ENCODE measurements around the gene LRRC2. TPM values are rescaled to one million over a fixed set of nuclear protein-coding genes. Genes with fewer than 3 reads are reported as not detected.

LRRC2 gene
- total and polyA plus RNA-seq, 9 donors, result 3.9 to 9.3 (median 6.2) TPM

DNA sequence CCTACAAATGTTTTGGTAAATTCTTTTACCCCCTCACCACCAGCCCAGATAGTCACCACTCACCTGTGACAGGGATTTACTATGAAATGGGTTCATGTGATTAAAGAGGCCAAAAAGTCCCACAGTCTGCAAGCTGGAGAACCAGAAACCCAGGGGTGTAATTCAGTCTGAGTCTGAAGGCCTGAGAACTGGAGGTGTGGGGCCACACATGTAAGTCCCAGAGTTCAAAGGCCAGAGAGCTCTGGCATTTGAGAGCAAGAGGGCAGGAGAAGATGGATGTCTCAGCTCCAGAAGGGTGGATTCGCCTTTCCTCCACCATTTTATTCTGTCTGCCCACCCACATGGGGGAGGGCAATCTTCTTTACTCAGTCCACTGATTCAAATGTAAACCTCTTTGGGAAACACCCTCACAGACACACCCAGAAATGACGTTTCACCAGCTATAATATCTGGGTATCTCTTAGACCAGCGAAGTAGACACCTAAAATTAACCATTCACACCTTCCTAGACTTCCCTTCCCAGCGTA lies 56.4 kb downstream of the LRRC2 start:
- WGBS, 3 donors, result 67 to 71% (median 70%) methylated on average over 4 of the region's 4 CpGs

DNA sequence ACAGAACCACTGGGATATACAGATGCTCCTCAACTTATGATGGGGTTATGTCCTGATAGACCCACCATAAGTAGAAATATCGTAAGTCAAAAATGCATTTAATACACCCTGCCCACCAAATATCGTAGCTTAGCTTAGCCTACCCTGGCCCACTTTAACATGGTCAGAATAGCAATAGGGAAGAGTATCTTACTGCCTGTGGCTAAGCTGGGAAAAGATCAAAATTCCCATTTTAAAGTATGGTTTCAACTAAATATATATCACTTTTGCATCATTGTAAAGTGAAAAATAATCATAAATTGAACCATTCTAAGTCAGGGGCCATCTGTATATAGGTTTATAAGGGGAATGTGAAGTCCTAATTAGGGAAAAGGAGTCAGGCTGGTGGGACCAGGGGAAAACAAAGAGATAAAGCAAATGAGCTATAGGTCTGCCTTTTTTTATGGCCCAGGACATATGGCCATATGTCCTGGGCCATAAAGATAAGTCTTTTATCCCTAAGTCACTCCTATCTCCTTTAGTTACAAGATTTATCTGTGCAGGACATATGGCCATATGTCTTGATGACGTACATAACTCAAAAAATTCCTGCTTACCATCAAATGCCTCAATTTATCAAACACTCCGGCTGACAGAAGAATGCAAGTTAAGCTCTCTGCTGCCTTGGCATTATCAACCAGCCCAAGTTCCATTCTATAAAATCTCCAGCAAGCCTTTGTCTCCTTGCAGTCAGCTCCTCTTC lies 57.1 kb downstream of the LRRC2 start:
- 77 to 78% (median 78%) methylated on average over 4 of the region's 4 CpGs for WGBS, 3 donors
- Histone ChIP-seq H3K4me1 (ENCODE audit: insufficient read depth) (no peaks in the 10 kb centered on the region), H3K27ac (no peak overlapping the region), H3K4me3 (no peak overlapping the region), H3K9me3 (no peaks in the 10 kb centered on the region), H3K36me3 (no peaks in the 10 kb centered on the region), H3K27me3 (no peaks in the 10 kb centered on the region)
- no peak for TF ChIP-seq POLR2A (IDR thresholded peaks at IDR 0.05)
- intact Hi-C loops (cut with DNase I), result no loop called here
- no peak for DNase-seq

More for the DNA sequence above, 56.4 kb downstream of the LRRC2 start:
- Histone ChIP-seq H3K36me3 (no peaks in the 10 kb centered on the region), H3K27ac (no peak overlapping the region), H3K27me3 (no peaks in the 10 kb centered on the region), H3K4me1 (ENCODE audit: insufficient read depth) (no peaks in the 10 kb centered on the region), H3K9me3 (no peaks in the 10 kb centered on the region), H3K4me3 (no peak overlapping the region)
- TF ChIP-seq POLR2A (IDR thresholded peaks at IDR 0.05), result no peak
- TF ChIP-seq EP300 (IDR thresholded peaks at IDR 0.05), result no peak
- TF ChIP-seq, protein P1, sequence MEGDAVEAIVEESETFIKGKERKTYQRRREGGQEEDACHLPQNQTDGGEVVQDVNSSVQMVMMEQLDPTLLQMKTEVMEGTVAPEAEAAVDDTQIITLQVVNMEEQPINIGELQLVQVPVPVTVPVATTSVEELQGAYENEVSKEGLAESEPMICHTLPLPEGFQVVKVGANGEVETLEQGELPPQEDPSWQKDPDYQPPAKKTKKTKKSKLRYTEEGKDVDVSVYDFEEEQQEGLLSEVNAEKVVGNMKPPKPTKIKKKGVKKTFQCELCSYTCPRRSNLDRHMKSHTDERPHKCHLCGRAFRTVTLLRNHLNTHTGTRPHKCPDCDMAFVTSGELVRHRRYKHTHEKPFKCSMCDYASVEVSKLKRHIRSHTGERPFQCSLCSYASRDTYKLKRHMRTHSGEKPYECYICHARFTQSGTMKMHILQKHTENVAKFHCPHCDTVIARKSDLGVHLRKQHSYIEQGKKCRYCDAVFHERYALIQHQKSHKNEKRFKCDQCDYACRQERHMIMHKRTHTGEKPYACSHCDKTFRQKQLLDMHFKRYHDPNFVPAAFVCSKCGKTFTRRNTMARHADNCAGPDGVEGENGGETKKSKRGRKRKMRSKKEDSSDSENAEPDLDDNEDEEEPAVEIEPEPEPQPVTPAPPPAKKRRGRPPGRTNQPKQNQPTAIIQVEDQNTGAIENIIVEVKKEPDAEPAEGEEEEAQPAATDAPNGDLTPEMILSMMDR (IDR thresholded peaks at IDR 0.05), result no peak
- no peak for DNase-seq
- intact Hi-C loops (cut with DNase I), result no loop called here

DNA sequence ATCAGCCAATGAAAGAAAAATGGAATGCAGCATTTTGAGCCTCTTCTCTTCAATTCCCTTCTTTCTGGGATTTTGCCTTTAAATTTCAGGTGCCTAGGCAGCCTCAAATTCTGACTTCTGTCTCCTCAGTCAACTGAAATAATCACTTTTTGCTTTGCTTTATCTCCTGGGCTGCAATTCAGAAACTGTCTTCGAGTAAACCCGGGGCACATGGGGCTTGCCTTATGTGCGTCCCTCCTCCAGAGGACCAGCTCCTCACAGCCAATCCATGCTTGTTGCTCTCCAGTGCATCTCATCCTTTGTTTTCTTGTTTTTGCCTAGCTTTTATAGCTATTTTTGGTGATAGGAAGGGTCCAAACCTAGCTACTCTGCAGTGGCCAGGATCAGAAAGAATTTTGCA lies 59.6 kb downstream of the LRRC2 start:
- no peak for TF ChIP-seq POLR2A (IDR thresholded peaks at IDR 0.05)
- TF ChIP-seq, protein P1 (IDR thresholded peaks at IDR 0.05), result no peak
- TF ChIP-seq EP300 (IDR thresholded peaks at IDR 0.05), result no peak
- no peak overlapping the region for H3K4me3 ChIP-seq
- no peaks in the 10 kb centered on the region for H3K36me3 ChIP-seq
- no peak overlapping the region for H3K27ac ChIP-seq
- no peak for DNase-seq
- intact Hi-C loops (cut with DNase I), result no loop called here
- no peaks in the 10 kb centered on the region for H3K4me1 ChIP-seq (ENCODE audit: insufficient read depth)
- H3K27me3 ChIP-seq, result no peaks in the 10 kb centered on the region
- H3K9me3 ChIP-seq, result no peaks in the 10 kb centered on the region
- 24 to 48% (median 26%) methylated on average over 3 of the region's 3 CpGs for WGBS, 3 donors

DNA sequence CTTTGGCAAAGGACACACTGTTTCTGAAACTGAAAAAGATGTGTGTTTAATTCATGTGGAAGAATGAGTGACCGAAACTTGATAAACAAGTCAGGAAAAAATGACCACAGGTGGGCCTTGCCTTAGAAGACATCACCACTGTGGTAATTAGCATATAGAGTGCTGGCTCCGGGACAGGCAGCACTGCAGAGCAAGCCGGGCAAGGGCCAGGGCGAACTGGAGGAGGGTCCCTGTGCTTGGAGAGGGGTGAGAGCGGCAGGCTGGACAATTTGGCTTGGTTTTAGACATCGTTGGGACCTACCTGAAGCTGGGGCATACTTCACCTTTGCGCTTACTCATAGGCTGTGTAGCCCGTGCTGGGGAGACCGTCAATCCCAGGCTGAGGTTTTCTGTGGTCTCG lies 60.1 kb downstream of the LRRC2 start:
- Histone ChIP-seq H3K4me1 (ENCODE audit: insufficient read depth) (no peaks in the 10 kb centered on the region), H3K4me3 (no peak overlapping the region), H3K9me3 (no peaks in the 10 kb centered on the region), H3K36me3 (no peaks in the 10 kb centered on the region), H3K27me3 (no peaks in the 10 kb centered on the region), H3K27ac (no peak overlapping the region)
- intact Hi-C loops (cut with DNase I), result no loop called here
- no peak for TF ChIP-seq POLR2A (IDR thresholded peaks at IDR 0.05)
- WGBS, 3 donors, result 80 to 85% (median 80%) methylated on average over 10 of the region's 10 CpGs
- no peak for DNase-seq

DNA sequence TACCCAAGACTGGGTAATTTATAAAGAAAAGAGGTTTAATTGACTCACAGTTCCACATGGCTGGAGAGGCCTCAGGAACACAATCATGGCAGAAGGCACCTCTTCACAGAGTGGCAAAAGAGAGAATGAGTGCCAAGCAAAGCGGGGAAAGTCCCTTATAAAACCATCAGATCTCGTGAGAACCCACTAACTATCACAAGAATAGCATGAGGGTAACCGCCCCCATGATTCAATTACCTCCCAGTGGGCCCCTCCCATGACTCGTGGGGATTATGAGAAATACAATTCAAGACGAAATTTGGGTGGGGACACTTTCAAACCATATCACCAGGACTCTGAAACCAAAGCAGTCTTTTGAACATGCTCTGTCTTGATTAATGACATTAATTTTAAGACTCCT lies 61.3 kb downstream of the LRRC2 start:
- no peaks in the 10 kb centered on the region for H3K9me3 ChIP-seq
- WGBS, 3 donors, result 83 to 85% (median 84%) methylated on average over 5 of the region's 5 CpGs

More for the DNA sequence above, 61.3 kb downstream of the LRRC2 start:
- Histone ChIP-seq H3K36me3 (no peaks in the 10 kb centered on the region), H3K27me3 (no peaks in the 10 kb centered on the region), H3K27ac (no peak overlapping the region), H3K4me1 (ENCODE audit: insufficient read depth) (no peaks in the 10 kb centered on the region), H3K4me3 (no peak overlapping the region)
- no peak for DNase-seq
- TF ChIP-seq EP300 (IDR thresholded peaks at IDR 0.05), result no peak
- no peak for TF ChIP-seq POLR2A (IDR thresholded peaks at IDR 0.05)
- TF ChIP-seq, protein P1 (IDR thresholded peaks at IDR 0.05), result no peak
- intact Hi-C loops (cut with DNase I), result no loop called here
